ENCODE data around the gene KARS1. TPM values are rescaled to one million over a fixed set of nuclear protein-coding genes. Genes with fewer than 3 reads are reported as not detected.
A peak's percentile ranks its signal among the peaks of the same experiment; 100 is the strongest.

KARS1 gene
- total RNA-seq (2021) = 181 and 183 TPM in 2 replicates
- long read RNA-seq, transcript KARS-202 (15 exons, 2,421 nt) = minor isoform, 236 of 1,336 reads
- long read RNA-seq, transcript KARS-201 (14 exons, 2,005 nt) = major isoform, 846 of 1,336 reads
- long read RNA-seq, transcript KARS-204 (14 exons, 1,942 nt) = minor isoform, 8 of 1,336 reads
- long read RNA-seq, partial matches to known transcripts = 96 of 1,336 reads
- long read RNA-seq, other reads (novel, unspliced or antisense) = 149 of 1,336 reads

DNA sequence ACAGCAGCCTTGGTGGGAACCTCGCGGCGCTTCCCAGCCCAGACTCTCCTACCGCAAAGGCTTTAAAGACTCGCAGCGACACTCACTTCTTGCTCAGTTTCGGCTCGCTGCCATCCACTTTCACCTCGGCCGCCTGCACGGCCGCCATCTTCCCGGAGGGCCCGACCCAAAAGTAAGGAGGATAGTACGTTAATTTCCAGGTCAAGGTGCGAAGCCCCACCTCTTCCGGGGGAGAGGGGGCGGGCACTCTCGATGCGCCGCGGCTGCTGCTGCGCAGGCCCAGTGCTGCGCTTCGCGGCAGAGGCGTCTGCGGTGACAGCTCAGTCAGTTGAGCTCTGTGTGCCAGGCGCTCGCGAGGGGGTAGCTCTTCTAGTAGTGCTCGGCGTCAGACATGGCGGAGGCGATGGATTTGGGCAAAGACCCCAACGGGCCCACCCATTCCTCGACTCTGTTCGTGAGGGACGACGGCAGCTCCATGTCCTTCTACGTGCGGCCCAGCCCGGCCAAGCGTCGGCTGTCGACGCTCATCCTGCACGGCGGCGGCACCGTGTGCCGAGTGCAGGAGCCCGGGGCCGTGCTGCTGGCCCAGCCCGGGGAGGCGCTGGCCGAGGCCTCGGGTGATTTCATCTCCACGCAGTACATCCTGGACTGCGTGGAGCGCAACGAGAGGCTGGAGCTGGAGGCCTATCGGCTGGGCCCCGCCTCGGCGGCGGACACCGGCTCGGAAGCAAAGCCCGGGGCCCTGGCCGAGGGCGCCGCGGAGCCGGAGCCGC, at the start of gene KARS1, which contains the start of gene TERF2IP:
KARS1 (minus strand) TSS at position 174 of the 773 bp plus-strand sequence; CDS start at position 148, 26 bp downstream.
TERF2IP (plus strand) TSS at position 282 of the 773 bp plus-strand sequence; CDS start at position 392, 110 bp downstream.
- TF ChIP-seq, protein P1, sequence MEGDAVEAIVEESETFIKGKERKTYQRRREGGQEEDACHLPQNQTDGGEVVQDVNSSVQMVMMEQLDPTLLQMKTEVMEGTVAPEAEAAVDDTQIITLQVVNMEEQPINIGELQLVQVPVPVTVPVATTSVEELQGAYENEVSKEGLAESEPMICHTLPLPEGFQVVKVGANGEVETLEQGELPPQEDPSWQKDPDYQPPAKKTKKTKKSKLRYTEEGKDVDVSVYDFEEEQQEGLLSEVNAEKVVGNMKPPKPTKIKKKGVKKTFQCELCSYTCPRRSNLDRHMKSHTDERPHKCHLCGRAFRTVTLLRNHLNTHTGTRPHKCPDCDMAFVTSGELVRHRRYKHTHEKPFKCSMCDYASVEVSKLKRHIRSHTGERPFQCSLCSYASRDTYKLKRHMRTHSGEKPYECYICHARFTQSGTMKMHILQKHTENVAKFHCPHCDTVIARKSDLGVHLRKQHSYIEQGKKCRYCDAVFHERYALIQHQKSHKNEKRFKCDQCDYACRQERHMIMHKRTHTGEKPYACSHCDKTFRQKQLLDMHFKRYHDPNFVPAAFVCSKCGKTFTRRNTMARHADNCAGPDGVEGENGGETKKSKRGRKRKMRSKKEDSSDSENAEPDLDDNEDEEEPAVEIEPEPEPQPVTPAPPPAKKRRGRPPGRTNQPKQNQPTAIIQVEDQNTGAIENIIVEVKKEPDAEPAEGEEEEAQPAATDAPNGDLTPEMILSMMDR (conservative IDR thresholded peaks at IDR 0.05) = no peak
- peaks cover 4% of the 10 kb centered on the region for H3K23me2 ChIP-seq (ENCODE audit: insufficient read length, low read depth, low read length, poor library complexity, severe bottlenecking)
- no peak within 1 kb of the TSS for H2BK15ac ChIP-seq (ENCODE audit: low read depth, low read length)
- H3T11ph ChIP-seq (ENCODE audit: low read length) = no peak within 1 kb of the TSS
- H2BK12ac ChIP-seq (ENCODE audit: insufficient read length, low read depth, low read length) = no peak within 1 kb of the TSS
- H3K14ac ChIP-seq (ENCODE audit: insufficient read depth, low read length) = peak within 1 kb of the TSS; percentile 85
- Mint-ChIP-seq H3K4me3 (peak within 1 kb of the TSS; percentile 95 to 98), H3K27me3 (ENCODE audit: low read depth) (no peaks in the 10 kb centered on the region), H3K9me3 (no peaks in the 10 kb centered on the region; a peak in 1 of 5 replicates), H3K36me3 (ENCODE audit: insufficient read depth in 1 of 3, low read depth in 3 of 3) (peaks cover 19 to 33% (median 24%) of the 10 kb centered on the region in 3 experiments; a peak in 6 of 7 replicates), H3K4me1 (peaks cover 23 to 28% of the 10 kb centered on the region in 2 experiments), H3K27ac (peak within 1 kb of the TSS; percentile 98 to 99 (median 99))
- no peak within 1 kb of the TSS for H3K23ac ChIP-seq (ENCODE audit: insufficient read length, low read depth, low read length)
- peak within 1 kb of the TSS; percentile 32 for H3K27ac ChIP-seq (ENCODE audit: insufficient read length, low read depth, low read length)
- peak; percentile 95 for DNase-seq
- no peak within 1 kb of the TSS for H2BK20ac ChIP-seq (ENCODE audit: low read depth, low read length, poor library complexity, severe bottlenecking)
- no CpG with 5 or more reads among the region's 76 CpGs for whole genome bisulfite sequencing (ENCODE audit: extremely low coverage, insufficient read length, low lambda C conversion rate)
- H4K20me1 ChIP-seq (ENCODE audit: control insufficient read depth, insufficient read depth, insufficient read length) = no peaks in the 10 kb centered on the region
- no peak within 1 kb of the TSS for H4K91ac ChIP-seq (ENCODE audit: insufficient read length, low read depth, low read length)
- H4K5ac ChIP-seq (ENCODE audit: insufficient read length, low read depth, low read length) = no peak within 1 kb of the TSS
- H3K79me1 ChIP-seq (ENCODE audit: insufficient read depth, low read depth, low read length, poor library complexity, severe bottlenecking) = no peaks in the 10 kb centered on the region
- no peaks in the 10 kb centered on the region for H3K4me1 ChIP-seq (ENCODE audit: insufficient read depth, low read length)
- peak within 1 kb of the TSS; percentile 60 for H2AFZ ChIP-seq (ENCODE audit: low read length)
- H3K27me3 ChIP-seq (ENCODE audit: insufficient read depth, low read length) = no peaks in the 10 kb centered on the region
- no peak within 1 kb of the TSS for H3K4ac ChIP-seq (ENCODE audit: low read depth, low read length)
- H3K4me2 ChIP-seq (ENCODE audit: insufficient read depth, insufficient read length, low read length) = peak within 1 kb of the TSS; percentile 99
- H2BK5ac ChIP-seq (ENCODE audit: insufficient read length, low read length) = peak within 1 kb of the TSS; percentile 23
- H3K79me2 ChIP-seq (ENCODE audit: insufficient read depth, low read length) = peaks cover 38% of the 10 kb centered on the region
- no peak within 1 kb of the TSS for H2BK120ac ChIP-seq (ENCODE audit: low read depth, low read length, poor library complexity, severe bottlenecking)
- H3K9me3 ChIP-seq (ENCODE audit: control insufficient read depth, low read depth, low read length) = no peaks in the 10 kb centered on the region
- H4K8ac ChIP-seq (replicated peaks; ENCODE audit: insufficient read length, low read depth, low read length) = no peak within 1 kb of the TSS
- peak within 1 kb of the TSS; percentile 86 for H3K18ac ChIP-seq (ENCODE audit: insufficient read length, low read depth, low read length)
- no peak within 1 kb of the TSS for H3K56ac ChIP-seq (ENCODE audit: insufficient read length, low read depth, low read length)
- H2AK5ac ChIP-seq (ENCODE audit: insufficient read length, low read length) = no peak within 1 kb of the TSS
- peak within 1 kb of the TSS; percentile 96 for H3K9ac ChIP-seq (ENCODE audit: extremely low read depth, insufficient read length, low read length)

All from H9 (cell line).